ENCODE results near the gene ADAMTS6.

Gene ADAMTS6

GRCh38 chr5:65255294-65255693 lies 226.4 kb downstream of the ADAMTS6 start:
- no peak for DNase-seq (ENCODE audit: low read depth in 1 of 2, low spot score in 1 of 2)
- TF ChIP-seq, protein P1, sequence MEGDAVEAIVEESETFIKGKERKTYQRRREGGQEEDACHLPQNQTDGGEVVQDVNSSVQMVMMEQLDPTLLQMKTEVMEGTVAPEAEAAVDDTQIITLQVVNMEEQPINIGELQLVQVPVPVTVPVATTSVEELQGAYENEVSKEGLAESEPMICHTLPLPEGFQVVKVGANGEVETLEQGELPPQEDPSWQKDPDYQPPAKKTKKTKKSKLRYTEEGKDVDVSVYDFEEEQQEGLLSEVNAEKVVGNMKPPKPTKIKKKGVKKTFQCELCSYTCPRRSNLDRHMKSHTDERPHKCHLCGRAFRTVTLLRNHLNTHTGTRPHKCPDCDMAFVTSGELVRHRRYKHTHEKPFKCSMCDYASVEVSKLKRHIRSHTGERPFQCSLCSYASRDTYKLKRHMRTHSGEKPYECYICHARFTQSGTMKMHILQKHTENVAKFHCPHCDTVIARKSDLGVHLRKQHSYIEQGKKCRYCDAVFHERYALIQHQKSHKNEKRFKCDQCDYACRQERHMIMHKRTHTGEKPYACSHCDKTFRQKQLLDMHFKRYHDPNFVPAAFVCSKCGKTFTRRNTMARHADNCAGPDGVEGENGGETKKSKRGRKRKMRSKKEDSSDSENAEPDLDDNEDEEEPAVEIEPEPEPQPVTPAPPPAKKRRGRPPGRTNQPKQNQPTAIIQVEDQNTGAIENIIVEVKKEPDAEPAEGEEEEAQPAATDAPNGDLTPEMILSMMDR (IDR thresholded peaks at IDR 0.05; ENCODE audit: insufficient read depth, low read length): no peak
- TF ChIP-seq SPI1 (IDR thresholded peaks at IDR 0.05; ENCODE audit: borderline replicate concordance, low read depth): no peak
- TF ChIP-seq GABPA (IDR thresholded peaks at IDR 0.05; ENCODE audit: low read depth): no peak
- no peak for TF ChIP-seq REST (IDR thresholded peaks at IDR 0.05; ENCODE audit: insufficient replicate concordance, low read depth)
- Histone ChIP-seq H3K27ac (replicated peaks) (no peak overlapping the region), H3K27me3 (ENCODE audit: insufficient read depth, poor library complexity, severe bottlenecking) (no peaks in the 10 kb centered on the region), H3K4me3 (replicated peaks; ENCODE audit: insufficient read depth, low read length) (no peak overlapping the region)

GRCh38 chr5:65252977-65253376 lies 228.7 kb downstream of the ADAMTS6 start:
- no peaks in the 10 kb centered on the region for H3K27me3 ChIP-seq (ENCODE audit: insufficient read depth, poor library complexity, severe bottlenecking)
- DNase-seq (ENCODE audit: low read depth in 1 of 2, low spot score in 1 of 2): no peak
- H3K27ac ChIP-seq (replicated peaks): no peak overlapping the region
- no peak overlapping the region for H3K4me3 ChIP-seq (replicated peaks; ENCODE audit: insufficient read depth, low read length)
- no peak for TF ChIP-seq GABPA (IDR thresholded peaks at IDR 0.05; ENCODE audit: low read depth)
- TF ChIP-seq REST (IDR thresholded peaks at IDR 0.05; ENCODE audit: insufficient replicate concordance, low read depth): no peak
- no peak for TF ChIP-seq SPI1 (IDR thresholded peaks at IDR 0.05; ENCODE audit: borderline replicate concordance, low read depth)
- TF ChIP-seq POLR2AphosphoS5 (IDR thresholded peaks at IDR 0.05; ENCODE audit: low read depth): no peak
- TF ChIP-seq, protein P1 (IDR thresholded peaks at IDR 0.05; ENCODE audit: insufficient read depth, low read length): no peak

DNA sequence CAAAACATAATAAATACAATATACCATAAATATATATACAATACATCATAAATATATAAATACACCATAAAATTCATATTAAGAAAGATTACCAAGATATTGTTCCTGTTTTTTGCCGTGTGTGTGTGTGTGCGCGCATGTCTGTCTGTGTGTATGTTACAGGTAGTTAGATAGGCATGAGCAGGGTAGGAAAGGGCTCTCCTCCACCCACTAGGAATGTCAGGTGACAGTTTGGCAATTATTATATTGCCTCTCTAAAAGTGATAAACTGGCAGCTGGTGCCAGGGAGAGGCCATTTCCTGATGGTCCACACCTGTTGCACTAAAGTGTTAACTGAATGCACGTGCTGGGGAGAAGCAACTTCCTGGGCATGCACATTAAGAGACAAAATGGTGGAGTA lies 232.8 kb downstream of the ADAMTS6 start:
- TF ChIP-seq GABPA (IDR thresholded peaks at IDR 0.05; ENCODE audit: low read depth) (no peak), SPI1 (IDR thresholded peaks at IDR 0.05; ENCODE audit: borderline replicate concordance, low read depth) (no peak), POLR2AphosphoS5 (IDR thresholded peaks at IDR 0.05; ENCODE audit: low read depth) (no peak), REST (IDR thresholded peaks at IDR 0.05; ENCODE audit: insufficient replicate concordance, low read depth) (no peak)
- TF ChIP-seq, protein P1 (IDR thresholded peaks at IDR 0.05; ENCODE audit: insufficient read depth, low read length): no peak
- Histone ChIP-seq H3K27me3 (ENCODE audit: insufficient read depth, poor library complexity, severe bottlenecking) (no peaks in the 10 kb centered on the region), H3K27ac (replicated peaks) (no peak overlapping the region), H3K4me3 (replicated peaks; ENCODE audit: insufficient read depth, low read length) (no peak overlapping the region)
- DNase-seq (ENCODE audit: low read depth in 1 of 2, low spot score in 1 of 2): no peak
